ENCODE measurements around the gene EFCAB12.
A peak's percentile ranks its signal among the peaks of the same experiment; 100 is the strongest.
"Not testable (repeated sequence)": the region's sequence is repeated elsewhere in the genome, so short reads cannot be mapped to it uniquely, and the experiment has no call there.

EFCAB12 gene

GRCh38 chr3:129377615-129378014 is 50.8 kb downstream of the EFCAB12 start:
- Histone ChIP-seq H3K4me3 (ENCODE audit: low read length) (no peak overlapping the region), H3K9me3 (ENCODE audit: control insufficient read depth, low read length) (no peaks in the 10 kb centered on the region), H3K9ac (ENCODE audit: low read length) (no peak overlapping the region), H3K27me3 (replicated peaks; ENCODE audit: control insufficient read depth, insufficient read depth, low read length) (no peaks in the 10 kb centered on the region), H3K36me3 (ENCODE audit: control insufficient read depth, insufficient read depth, low read length, severe bottlenecking) (no peaks in the 10 kb centered on the region), H3K4me1 (ENCODE audit: control insufficient read depth, insufficient read depth, low read length) (peaks cover 6% of the 10 kb centered on the region)
- no peak for DNase-seq (ENCODE audit: low read depth)

DNA sequence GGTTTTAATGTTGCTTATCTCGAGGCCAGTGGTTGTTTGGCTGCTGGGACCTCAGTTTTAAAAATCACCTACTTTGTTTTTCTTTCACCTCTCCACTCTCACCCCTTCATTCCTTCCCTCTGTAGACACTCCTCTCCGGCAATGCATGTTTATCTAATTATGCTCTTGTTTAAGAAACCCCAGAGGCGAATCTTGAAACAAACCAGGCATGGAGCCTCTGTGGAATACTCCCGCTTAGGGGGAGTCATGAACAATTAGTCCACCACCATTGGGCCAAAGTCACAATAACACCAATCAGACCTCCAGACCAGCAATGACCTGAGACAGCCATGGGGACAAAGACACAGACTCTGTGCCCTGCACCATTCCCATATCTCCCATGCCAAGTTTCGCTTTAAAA is 53.3 kb downstream of the EFCAB12 start:
- no peaks in the 10 kb centered on the region for H3K27me3 ChIP-seq (replicated peaks; ENCODE audit: control insufficient read depth, insufficient read depth, low read length)

GRCh38 chr3:129371041-129371826 is 57.2 kb downstream of the EFCAB12 start:
- Histone ChIP-seq H3K27me3 (replicated peaks; ENCODE audit: control insufficient read depth, insufficient read depth, low read length) (no peaks in the 10 kb centered on the region), H3K9ac (ENCODE audit: low read length) (no peak overlapping the region)
- no peak for DNase-seq (ENCODE audit: low read depth)

More for the DNA sequence above, 53.3 kb downstream of the EFCAB12 start:
- Histone ChIP-seq H3K36me3 (ENCODE audit: control insufficient read depth, insufficient read depth, low read length, severe bottlenecking) (no peaks in the 10 kb centered on the region), H3K9me3 (ENCODE audit: control insufficient read depth, low read length) (no peaks in the 10 kb centered on the region), H3K9ac (ENCODE audit: low read length) (no peak overlapping the region), H3K4me3 (ENCODE audit: low read length) (no peak overlapping the region), H3K4me1 (ENCODE audit: control insufficient read depth, insufficient read depth, low read length) (no peaks in the 10 kb centered on the region)
- DNase-seq (ENCODE audit: low read depth), result no peak

DNA sequence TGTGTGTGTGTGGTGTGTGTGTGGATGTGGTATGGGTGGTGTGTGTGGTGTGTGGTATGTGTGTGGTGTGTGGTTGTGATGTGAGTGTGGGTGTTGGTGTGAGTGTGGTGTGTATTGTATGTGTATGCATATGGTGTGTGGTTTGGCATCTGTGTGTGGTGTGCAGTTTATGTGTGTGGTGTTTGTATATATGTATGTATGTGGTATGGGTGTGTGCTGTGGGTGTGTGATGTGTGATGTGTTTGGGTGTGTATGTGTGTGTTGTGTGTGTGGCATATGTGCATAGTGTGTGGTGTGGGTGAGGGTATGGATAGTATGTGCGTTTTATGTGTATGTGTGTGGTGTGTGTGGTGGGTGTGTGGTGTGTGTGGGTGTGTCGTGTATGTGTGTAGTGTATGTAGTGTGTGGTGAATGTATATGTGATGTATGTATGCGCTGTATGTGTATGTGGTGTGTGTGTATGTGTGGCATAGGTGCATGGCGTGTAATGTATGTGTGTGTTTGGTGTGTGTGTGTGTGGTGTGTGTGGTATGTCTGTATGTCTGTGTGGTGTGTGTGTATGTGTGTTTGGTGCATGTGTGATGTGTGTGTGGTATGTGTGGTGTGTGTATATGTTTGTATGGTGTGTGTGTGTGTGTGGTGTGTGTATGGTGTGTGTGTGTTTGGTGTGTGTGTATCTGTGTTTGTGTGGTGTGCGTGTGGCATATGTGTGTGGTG is 58.0 kb downstream of the EFCAB12 start:
- H3K36me3 ChIP-seq (ENCODE audit: control insufficient read depth, insufficient read depth, low read length, severe bottlenecking), result no peaks in the 10 kb centered on the region
- DNase-seq (ENCODE audit: low read depth), result no peak
- H3K4me1 ChIP-seq (ENCODE audit: control insufficient read depth, insufficient read depth, low read length), result peaks cover 9% of the 10 kb centered on the region
- H3K9ac ChIP-seq (ENCODE audit: low read length), result no peak overlapping the region
- H3K4me3 ChIP-seq (ENCODE audit: low read length), result no peak overlapping the region
- H3K9me3 ChIP-seq (ENCODE audit: control insufficient read depth, low read length), result no peaks in the 10 kb centered on the region
- no peaks in the 10 kb centered on the region for H3K27me3 ChIP-seq (replicated peaks; ENCODE audit: control insufficient read depth, insufficient read depth, low read length)

More at GRCh38 chr3:129371041-129371826, 57.2 kb downstream of the EFCAB12 start:
- Histone ChIP-seq H3K36me3 (ENCODE audit: control insufficient read depth, insufficient read depth, low read length, severe bottlenecking) (no peaks in the 10 kb centered on the region), H3K4me1 (ENCODE audit: control insufficient read depth, insufficient read depth, low read length) (peaks cover under 1% of the 10 kb centered on the region), H3K4me3 (ENCODE audit: low read length) (no peak overlapping the region), H3K9me3 (ENCODE audit: control insufficient read depth, low read length) (no peaks in the 10 kb centered on the region)

GRCh38 chr3:129369711-129370110 is 58.7 kb downstream of the EFCAB12 start:
- Histone ChIP-seq H3K9ac (ENCODE audit: low read length) (no peak overlapping the region), H3K9me3 (ENCODE audit: control insufficient read depth, low read length) (no peaks in the 10 kb centered on the region), H3K36me3 (ENCODE audit: control insufficient read depth, insufficient read depth, low read length, severe bottlenecking) (no peaks in the 10 kb centered on the region), H3K4me3 (ENCODE audit: low read length) (no peak overlapping the region), H3K4me1 (ENCODE audit: control insufficient read depth, insufficient read depth, low read length) (peaks cover 9% of the 10 kb centered on the region), H3K27me3 (replicated peaks; ENCODE audit: control insufficient read depth, insufficient read depth, low read length) (no peaks in the 10 kb centered on the region)
- DNase-seq (ENCODE audit: low read depth), result no peak

DNA sequence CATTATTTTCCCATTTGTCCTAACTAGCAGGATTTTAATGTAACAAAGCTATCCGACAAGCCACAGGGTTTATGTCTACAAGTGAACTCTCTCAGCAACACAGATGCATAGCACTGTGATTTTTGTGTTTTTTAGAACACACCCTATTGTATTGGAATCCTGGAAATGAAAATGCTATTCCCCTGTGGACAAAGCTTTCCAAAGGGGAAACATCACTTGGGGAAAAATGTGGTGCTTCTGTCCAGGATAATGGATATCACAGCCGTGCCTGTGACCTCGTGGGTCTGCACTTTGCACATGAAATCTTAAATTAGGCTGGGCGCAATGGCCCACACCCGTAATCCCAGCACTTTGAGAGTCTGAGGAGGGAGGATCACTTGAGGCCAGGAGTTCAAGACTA is 60.6 kb downstream of the EFCAB12 start:
- DNase-seq (ENCODE audit: low read depth), result no peak
- Histone ChIP-seq H3K4me3 (ENCODE audit: low read length) (no peak overlapping the region), H3K36me3 (ENCODE audit: control insufficient read depth, insufficient read depth, low read length, severe bottlenecking) (no peaks in the 10 kb centered on the region), H3K9me3 (ENCODE audit: control insufficient read depth, low read length) (no peaks in the 10 kb centered on the region), H3K9ac (ENCODE audit: low read length) (no peak overlapping the region), H3K4me1 (ENCODE audit: control insufficient read depth, insufficient read depth, low read length) (peaks cover 9% of the 10 kb centered on the region), H3K27me3 (replicated peaks; ENCODE audit: control insufficient read depth, insufficient read depth, low read length) (no peaks in the 10 kb centered on the region)

GRCh38 chr3:129366312-129366831 is 62.1 kb downstream of the EFCAB12 start:
- Histone ChIP-seq H3K4me1 (ENCODE audit: control insufficient read depth, insufficient read depth, low read length) (peaks cover 9% of the 10 kb centered on the region), H3K4me3 (ENCODE audit: low read length) (no peak overlapping the region), H3K9me3 (ENCODE audit: control insufficient read depth, low read length) (no peaks in the 10 kb centered on the region), H3K27me3 (replicated peaks; ENCODE audit: control insufficient read depth, insufficient read depth, low read length) (peaks cover under 1% of the 10 kb centered on the region), H3K36me3 (ENCODE audit: control insufficient read depth, insufficient read depth, low read length, severe bottlenecking) (no peaks in the 10 kb centered on the region), H3K9ac (ENCODE audit: low read length) (peak overlapping the region; percentile 2)
- no peak for DNase-seq (ENCODE audit: low read depth)

GRCh38 chr3:129365296-129366136 is 62.9 kb downstream of the EFCAB12 start:
- Histone ChIP-seq H3K9ac (ENCODE audit: low read length) (peak overlapping the region; percentile 2), H3K4me1 (ENCODE audit: control insufficient read depth, insufficient read depth, low read length) (peaks cover 9% of the 10 kb centered on the region), H3K27me3 (replicated peaks; ENCODE audit: control insufficient read depth, insufficient read depth, low read length) (peaks cover 9% of the 10 kb centered on the region), H3K4me3 (ENCODE audit: low read length) (no peak overlapping the region), H3K9me3 (ENCODE audit: control insufficient read depth, low read length) (no peaks in the 10 kb centered on the region), H3K36me3 (ENCODE audit: control insufficient read depth, insufficient read depth, low read length, severe bottlenecking) (no peaks in the 10 kb centered on the region)
- no peak for DNase-seq (ENCODE audit: low read depth)

DNA sequence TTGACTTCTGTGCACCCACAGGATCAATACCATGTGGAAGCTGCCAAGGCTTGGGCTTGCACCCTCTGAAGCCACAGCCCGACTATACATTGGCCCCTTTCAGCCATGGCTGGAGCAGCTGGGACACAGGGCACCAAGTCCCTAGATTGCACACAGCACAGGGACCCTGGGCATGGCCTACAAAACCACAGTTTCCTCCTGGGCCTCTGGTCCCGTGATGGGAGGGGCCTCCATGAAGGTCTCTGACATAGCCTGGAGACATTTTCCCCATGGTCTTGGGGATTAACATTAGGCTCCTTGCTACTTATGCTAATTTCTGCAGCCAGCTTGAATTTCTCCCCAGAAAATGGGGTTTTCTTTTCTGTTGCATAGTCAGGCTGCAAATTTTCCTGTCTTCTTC is 63.6 kb downstream of the EFCAB12 start:
- H3K36me3 ChIP-seq (ENCODE audit: control insufficient read depth, insufficient read depth, low read length, severe bottlenecking); DNase-seq (ENCODE audit: low read depth); H3K9me3 ChIP-seq (ENCODE audit: control insufficient read depth, low read length); H3K9ac ChIP-seq (ENCODE audit: low read length); H3K4me1 ChIP-seq (ENCODE audit: control insufficient read depth, insufficient read depth, low read length); H3K4me3 ChIP-seq (ENCODE audit: low read length): not testable (repeated sequence)
- peaks cover 12% of the 10 kb centered on the region for H3K27me3 ChIP-seq (replicated peaks; ENCODE audit: control insufficient read depth, insufficient read depth, low read length)

DNA sequence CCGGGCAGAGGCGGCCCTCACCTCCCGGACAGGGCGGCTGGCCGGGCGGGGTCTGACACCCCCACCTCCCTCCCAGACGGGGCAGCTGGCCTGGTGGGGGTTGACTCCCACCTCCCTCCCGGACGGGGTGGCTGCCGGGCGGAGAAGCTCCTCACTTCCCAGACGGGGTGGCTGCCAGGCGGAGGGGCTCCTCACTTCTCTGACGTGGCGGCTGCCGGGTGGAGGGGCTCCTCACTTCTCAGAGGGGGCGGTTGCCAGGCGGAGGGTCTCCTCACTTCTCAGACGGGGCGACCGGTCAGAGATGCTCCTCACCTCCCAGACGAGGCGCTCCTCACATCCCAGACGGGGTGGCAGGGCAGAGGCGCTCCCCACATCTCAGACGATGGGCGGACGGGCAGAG is 65.1 kb downstream of the EFCAB12 start:
- not testable (repeated sequence) for H3K9ac ChIP-seq (ENCODE audit: low read length); H3K4me1 ChIP-seq (ENCODE audit: control insufficient read depth, insufficient read depth, low read length); DNase-seq (ENCODE audit: low read depth); H3K9me3 ChIP-seq (ENCODE audit: control insufficient read depth, low read length); H3K4me3 ChIP-seq (ENCODE audit: low read length); H3K36me3 ChIP-seq (ENCODE audit: control insufficient read depth, insufficient read depth, low read length, severe bottlenecking)
- peaks cover 19% of the 10 kb centered on the region for H3K27me3 ChIP-seq (replicated peaks; ENCODE audit: control insufficient read depth, insufficient read depth, low read length)
